Subcutaneous abdominal adipose tissue (tissue), 5 donors: ENCODE measurements around the gene GPR63.

Source experiments
- H3K27ac ChIP-seq: one replicate; pipeline ENCODE4 v1.7.0; 2013; ENCODE audit warnings: low read depth, mild to moderate bottlenecking, inconsistent platforms, low read length, moderate library complexity
- H3K27me3 ChIP-seq, 5 donors: one replicate each; pipeline ENCODE4 v1.7.0; 2013; ENCODE audit warnings: low read length in 5 of 5, inconsistent platforms in 1 of 5; ENCODE audit not compliant: control insufficient read depth in 5 of 5, insufficient read depth in 4 of 5
- H3K36me3 ChIP-seq, 5 donors: one replicate each; pipeline ENCODE4 v1.7.0; 2013; ENCODE audit warnings: low read length in 5 of 5; ENCODE audit not compliant: control insufficient read depth in 5 of 5, insufficient read depth in 5 of 5
- H3K4me1 ChIP-seq, 5 donors: one replicate each; pipeline ENCODE4 v1.7.0; 2013; ENCODE audit warnings: low read length in 5 of 5, mild to moderate bottlenecking in 3 of 5, moderate library complexity in 1 of 5; ENCODE audit not compliant: control insufficient read depth in 5 of 5, insufficient read depth in 5 of 5
- H3K4me3 ChIP-seq, 5 donors: one replicate each; pipeline ENCODE4 v1.7.0; 2013; ENCODE audit warnings: low read length in 5 of 5, low read depth in 1 of 5
- H3K9ac ChIP-seq, 5 donors: one replicate each; pipeline ENCODE4 v1.7.0; 2013; ENCODE audit warnings: low read length in 5 of 5, mild to moderate bottlenecking in 4 of 5, moderate library complexity in 3 of 5
- H3K9me3 ChIP-seq, 5 donors: one replicate each; pipeline ENCODE4 v1.7.0; 2013; ENCODE audit warnings: low read length in 5 of 5; ENCODE audit not compliant: control insufficient read depth in 5 of 5
- donor health status: healthy.
- donor health status: healthy.
- donor health status: healthy.
- donor health status: healthy.
- donor health status: healthy.

GPR63 gene

GRCh38 chr6:96766769-96767168 is 70.5 kb downstream of the GPR63 start:
- H3K9ac ChIP-seq: no peak overlapping the region
- H3K27ac ChIP-seq: no peak overlapping the region
- peaks cover 0 to 3% (median 0%) of the 10 kb centered on the region in 5 donors for H3K27me3 ChIP-seq
- no peaks in the 10 kb centered on the region for H3K36me3 ChIP-seq
- H3K4me1 ChIP-seq: no peaks in the 10 kb centered on the region
- peaks cover 0 to 3% (median 0%) of the 10 kb centered on the region in 5 donors for H3K9me3 ChIP-seq
- H3K4me3 ChIP-seq: no peak overlapping the region

- H3K9me3 ChIP-seq: no peaks in the 10 kb centered on the region
- H3K4me1 ChIP-seq: no peaks in the 10 kb centered on the region
These were observed 74.7 kb downstream of the GPR63 start for GRCh38 chr6:96762599-96762998.

DNA sequence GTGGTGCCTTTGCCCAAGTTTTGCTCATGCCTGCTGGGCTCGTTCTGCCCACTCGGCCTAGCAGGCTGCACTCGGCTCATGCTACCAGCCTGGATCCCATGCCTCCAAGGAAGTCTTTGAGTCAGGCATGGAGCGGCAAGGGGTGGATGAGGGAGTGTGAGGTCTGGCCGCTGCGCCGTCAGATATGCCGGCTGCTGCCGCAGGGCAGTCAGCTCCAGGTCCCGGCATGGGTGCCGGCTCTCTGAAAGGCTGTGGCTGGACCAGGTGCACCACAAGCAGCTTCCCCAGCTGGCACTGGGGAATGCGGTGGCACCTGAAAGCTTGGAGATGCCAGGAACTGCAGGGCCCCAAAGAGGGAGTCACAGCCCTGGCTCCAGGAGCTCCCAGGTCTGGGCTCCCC is 75.5 kb downstream of the GPR63 start:
- Histone ChIP-seq H3K9me3 (no peaks in the 10 kb centered on the region), H3K9ac (no peak overlapping the region), H3K36me3 (no peaks in the 10 kb centered on the region), H3K4me1 (no peaks in the 10 kb centered on the region), H3K4me3 (no peak overlapping the region), H3K27ac (no peak overlapping the region), H3K27me3 (no peaks in the 10 kb centered on the region)

More at GRCh38 chr6:96762599-96762998, 74.7 kb downstream of the GPR63 start:
- H3K4me3 ChIP-seq: no peak overlapping the region
- H3K9ac ChIP-seq: no peak overlapping the region
- H3K27ac ChIP-seq: no peak overlapping the region
- H3K36me3 ChIP-seq: no peaks in the 10 kb centered on the region
- H3K27me3 ChIP-seq: no peaks in the 10 kb centered on the region

GRCh38 chr6:96760153-96760687 is 77.1 kb downstream of the GPR63 start:
- H3K27me3 ChIP-seq: no peaks in the 10 kb centered on the region
- H3K27ac ChIP-seq: no peak overlapping the region
- no peak overlapping the region for H3K4me3 ChIP-seq
- H3K9ac ChIP-seq: no peak overlapping the region
- no peaks in the 10 kb centered on the region for H3K9me3 ChIP-seq
- no peaks in the 10 kb centered on the region for H3K36me3 ChIP-seq
- no peaks in the 10 kb centered on the region for H3K4me1 ChIP-seq

GRCh38 chr6:96755096-96755495 is 82.2 kb downstream of the GPR63 start:
- no peak overlapping the region for H3K4me3 ChIP-seq
- no peak overlapping the region for H3K9ac ChIP-seq
- no peak overlapping the region for H3K27ac ChIP-seq
- H3K4me1 ChIP-seq: no peaks in the 10 kb centered on the region
- H3K9me3 ChIP-seq: no peaks in the 10 kb centered on the region
- H3K36me3 ChIP-seq: no peaks in the 10 kb centered on the region
- no peaks in the 10 kb centered on the region for H3K27me3 ChIP-seq

DNA sequence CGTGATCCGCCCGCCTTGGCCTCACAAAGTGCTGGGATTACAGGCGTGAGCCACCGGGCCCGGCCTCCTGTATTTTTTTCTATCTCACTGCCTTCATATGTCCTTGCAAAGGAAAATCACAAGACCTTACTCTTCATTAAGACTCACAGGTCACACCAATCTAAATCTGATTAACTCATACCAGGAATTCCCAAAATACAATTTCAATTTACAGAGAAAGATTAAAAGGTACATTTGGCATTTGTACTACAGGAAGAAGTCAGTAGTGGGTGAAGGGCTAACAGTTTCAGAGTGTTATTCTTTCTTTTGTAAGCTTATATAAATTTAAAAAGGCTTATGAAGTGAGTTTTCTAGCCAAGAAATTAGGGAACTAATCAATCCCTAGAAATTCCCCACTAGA is 87.4 kb downstream of the GPR63 start:
- Histone ChIP-seq H3K36me3 (no peaks in the 10 kb centered on the region), H3K9me3 (no peaks in the 10 kb centered on the region), H3K9ac (no peak overlapping the region)

More for the DNA sequence above, 87.4 kb downstream of the GPR63 start:
- H3K4me1 ChIP-seq: no peaks in the 10 kb centered on the region
- H3K27ac ChIP-seq: no peak overlapping the region
- H3K27me3 ChIP-seq: no peaks in the 10 kb centered on the region
- no peak overlapping the region for H3K4me3 ChIP-seq
